Endometrium (tissue), 2 donors: ENCODE measurements around the gene MROH2A.
"Not testable (repeated sequence)": the region's sequence is repeated elsewhere in the genome, so short reads cannot be mapped to it uniquely, and the experiment has no call there.

ENCODE experiments used
- FAIRE-seq: peaks from 2 replicates; lab custom pipeline; 2012; peaks lifted over from hg19 to GRCh38; lab: Jason Lieb, UNC
- donor health status: control.
- donor health status: control.

MROH2A gene

GRCh38 chr2:233858331-233858730 lies 80.2 kb downstream of the MROH2A start:
- no peak for FAIRE-seq

GRCh38 chr2:233862261-233862768 lies 84.2 kb downstream of the MROH2A start:
- FAIRE-seq, result no peak

GRCh38 chr2:233865838-233866237 lies 87.7 kb downstream of the MROH2A start:
- no peak for FAIRE-seq

GRCh38 chr2:233866479-233866878 lies 88.3 kb downstream of the MROH2A start:
- FAIRE-seq, result no peak

- no peak for FAIRE-seq
These were observed 89.9 kb downstream of the MROH2A start, which contains the start of gene MSL3B for GRCh38 chr2:233867993-233868532. Gene MSL3B, minus strand, starts transcription at chr2:233868386.

GRCh38 chr2:233871432-233871831 lies 93.3 kb downstream of the MROH2A start:
- no peak for FAIRE-seq

- FAIRE-seq, result not testable (repeated sequence)
These were observed 94.0 kb downstream of the MROH2A start for GRCh38 chr2:233872125-233872524.

GRCh38 chr2:233882353-233882752 lies 104.2 kb downstream of the MROH2A start:
- FAIRE-seq, result no peak
